ENCODE measurements around the gene CHMP4B.

CHMP4B gene

GRCh38 chr20:33770005-33770404 is 41.1 kb upstream of the CHMP4B start:
- TF ChIP-seq CTCF (conservative IDR thresholded peaks at IDR 0.05) (no peak), ZFX (IDR thresholded peaks at IDR 0.05) (no peak)
- no peak overlapping the region for H3K27ac ChIP-seq

- TF ChIP-seq CTCF (conservative IDR thresholded peaks at IDR 0.05) (no peak), ZFX (IDR thresholded peaks at IDR 0.05) (no peak)
- H3K27ac ChIP-seq, result no peak overlapping the region
Observed at GRCh38 chr20:33771938-33772337, 39.2 kb upstream of the CHMP4B start.

- no peak overlapping the region for H3K27ac ChIP-seq
- TF ChIP-seq CTCF (conservative IDR thresholded peaks at IDR 0.05) (no peak), ZFX (IDR thresholded peaks at IDR 0.05) (no peak)
Observed at GRCh38 chr20:33772439-33772838, 38.7 kb upstream of the CHMP4B start.

- no peak for TF ChIP-seq CTCF (conservative IDR thresholded peaks at IDR 0.05)
- no peak for TF ChIP-seq ZFX (IDR thresholded peaks at IDR 0.05)
- H3K27ac ChIP-seq, result no peak overlapping the region
Observed at GRCh38 chr20:33773412-33774089, 37.6 kb upstream of the CHMP4B start.

GRCh38 chr20:33777816-33778215 is 33.3 kb upstream of the CHMP4B start:
- H3K27ac ChIP-seq, result no peak overlapping the region
- TF ChIP-seq ZFX (IDR thresholded peaks at IDR 0.05), result no peak

- H3K27ac ChIP-seq, result no peak overlapping the region
- no peak for TF ChIP-seq CTCF (conservative IDR thresholded peaks at IDR 0.05)
- TF ChIP-seq ZFX (IDR thresholded peaks at IDR 0.05), result no peak
Observed at GRCh38 chr20:33781133-33781532, 30.0 kb upstream of the CHMP4B start.

GRCh38 chr20:33781945-33782344 is 29.2 kb upstream of the CHMP4B start:
- H3K27ac ChIP-seq, result 0 out of 2 replicates have a peak overlapping the region, but pooled peaks have one; percentile 12
- no peak for TF ChIP-seq CTCF (conservative IDR thresholded peaks at IDR 0.05)
- no peak for TF ChIP-seq ZFX (IDR thresholded peaks at IDR 0.05)

GRCh38 chr20:33783256-33783655 is 27.9 kb upstream of the CHMP4B start:
- no peak overlapping the region for H3K27ac ChIP-seq
- TF ChIP-seq CTCF (conservative IDR thresholded peaks at IDR 0.05) (no peak), ZFX (IDR thresholded peaks at IDR 0.05) (no peak)
